Activated T-helper 2 cell treated with anti-CD3 and anti-CD28 coated beads, Interferon-gamma antibody, Interleukin-2, Interleukin-4, amounts not matched to agents 10 μg/mL and 5 μg/mL and 100 μg/mL, durations not matched to agents 14 hours and 24 hours and 36 hours (primary cell): ENCODE measurements around the gene MICU2. TPM values are rescaled to one million over a fixed set of nuclear protein-coding genes. Genes with fewer than 3 reads are reported as not detected.
"Not testable (repeated sequence)": the region's sequence is repeated elsewhere in the genome, so short reads cannot be mapped to it uniquely, and the experiment has no call there.

Source experiments
- DNase-seq: peaks from one replicate; pipeline ENCODE4 v3.0.0; 2021; ENCODE audit warnings: low spot score
- H3K27ac Mint-ChIP-seq: one replicate; pipeline ENCODE4 v1.8.0; 2021; ENCODE audit warnings: mixed read lengths
- H3K27me3 Mint-ChIP-seq: one replicate; pipeline ENCODE4 v1.8.0; 2021; ENCODE audit warnings: low read depth, mixed read lengths
- H3K36me3 Mint-ChIP-seq: one replicate; pipeline ENCODE4 v1.8.0; 2021; ENCODE audit warnings: low read depth, mixed read lengths
- H3K4me1 Mint-ChIP-seq: one replicate; pipeline ENCODE4 v1.8.0; 2021; ENCODE audit warnings: low read depth, mixed read lengths
- H3K4me3 Mint-ChIP-seq: one replicate; pipeline ENCODE4 v1.8.0; 2021; ENCODE audit warnings: low read depth, mild to moderate bottlenecking, moderate library complexity, mixed read lengths
- H3K9me3 Mint-ChIP-seq: one replicate; pipeline ENCODE4 v1.8.0; 2021; ENCODE audit warnings: mixed read lengths
- intact Hi-C: fragments of 100-400 bp; cut with micrococcal nuclease; formaldehyde crosslinking; loops from one replicate; pipeline ENCODE4 v1.15.1; 2023
- total RNA-seq: library from RNA; stranded (reverse); gene quantifications from 2 replicates; pipeline ENCODE4 v1.2.3, GENCODE V29; 2022

The MICU2 gene
- total RNA-seq, 1 donor from 2014 or later: 38.8 TPM

DNA sequence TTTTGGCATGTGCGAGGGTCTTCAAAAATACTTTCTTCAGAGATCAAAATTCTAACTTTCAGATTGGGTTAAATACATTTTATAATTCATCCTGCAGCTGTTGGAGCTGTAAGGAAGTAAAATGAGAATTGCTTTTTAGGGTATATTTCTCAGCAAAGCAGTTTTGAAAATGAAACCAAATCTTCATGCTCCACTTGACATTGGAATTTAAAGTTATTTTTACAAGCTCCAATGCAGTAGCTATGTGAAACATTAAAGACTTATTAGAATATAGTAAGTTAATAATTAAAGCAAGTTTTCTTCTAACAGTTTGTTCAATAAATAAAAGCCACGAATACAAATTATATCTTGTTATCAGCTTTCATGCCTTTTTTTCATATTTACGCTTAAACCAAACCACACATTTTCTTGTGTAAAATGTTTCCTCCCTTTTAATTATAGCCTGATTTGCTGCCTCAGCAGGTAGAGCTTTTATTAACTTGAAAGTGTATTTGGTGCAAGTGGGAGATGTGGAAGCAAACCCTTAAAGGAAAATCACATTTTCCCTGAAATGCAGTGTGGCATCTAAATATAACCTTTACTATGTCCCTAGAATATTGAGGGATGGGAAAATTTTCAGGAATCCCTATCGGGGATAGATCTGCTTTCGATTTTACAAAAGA lies 12.4 kb upstream of the MICU2 start:
- intact Hi-C loops: no loop called here
- H3K4me3 Mint-ChIP-seq: no peak overlapping the region
- no peak overlapping the region for H3K27ac Mint-ChIP-seq
- no peak for DNase-seq
- no peaks in the 10 kb centered on the region for H3K9me3 Mint-ChIP-seq
- H3K4me1 Mint-ChIP-seq: peaks cover 5% of the 10 kb centered on the region
- no peaks in the 10 kb centered on the region for H3K36me3 Mint-ChIP-seq
- peaks cover 31% of the 10 kb centered on the region for H3K27me3 Mint-ChIP-seq

DNA sequence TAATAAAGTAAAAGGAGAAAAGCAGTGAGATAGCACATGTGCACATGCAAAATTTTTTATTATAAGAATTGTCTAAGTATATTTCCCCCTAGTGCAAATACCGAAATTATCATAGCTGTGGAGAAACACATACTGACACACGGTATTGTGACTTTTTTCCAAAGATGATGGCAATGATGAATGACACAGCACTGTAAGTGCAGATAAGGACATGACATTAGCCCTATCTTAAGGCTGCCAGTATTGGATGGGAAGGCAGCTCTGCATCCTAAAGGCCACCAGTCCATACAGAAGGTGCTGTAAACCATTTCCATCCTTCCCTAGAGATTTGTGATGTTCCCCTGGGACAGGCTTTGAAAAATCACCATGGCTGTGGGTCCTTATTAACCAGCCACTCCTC lies 11.5 kb upstream of the MICU2 start:
- no peak overlapping the region for H3K4me3 Mint-ChIP-seq
- intact Hi-C loops: no loop called here
- no peak for DNase-seq
- H3K27ac Mint-ChIP-seq: no peak overlapping the region
- no peaks in the 10 kb centered on the region for H3K9me3 Mint-ChIP-seq
- H3K36me3 Mint-ChIP-seq: no peaks in the 10 kb centered on the region
- H3K4me1 Mint-ChIP-seq: no peaks in the 10 kb centered on the region
- H3K27me3 Mint-ChIP-seq: peaks cover 29% of the 10 kb centered on the region

DNA sequence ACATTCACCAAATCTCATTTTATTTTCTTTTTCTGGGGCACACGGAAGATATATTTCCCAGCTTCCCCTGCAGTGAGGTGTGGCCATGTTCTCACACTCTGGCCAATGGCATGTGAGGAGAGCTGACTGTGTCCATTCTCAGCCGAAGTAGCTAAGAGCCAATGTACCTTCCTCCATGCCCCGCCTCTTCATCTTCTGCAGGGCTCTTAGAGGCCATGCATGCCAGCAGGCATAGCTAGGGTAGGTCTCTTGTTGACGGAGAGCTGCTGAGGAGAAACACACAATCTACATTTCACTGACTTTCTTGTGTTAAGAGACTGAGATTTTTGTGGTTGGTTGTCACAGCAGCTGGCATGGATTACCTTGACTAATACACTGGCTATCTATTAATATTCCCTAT lies 9.8 kb upstream of the MICU2 start:
- intact Hi-C loops: no loop called here
- H3K27me3 Mint-ChIP-seq: peaks cover 19% of the 10 kb centered on the region

DNA sequence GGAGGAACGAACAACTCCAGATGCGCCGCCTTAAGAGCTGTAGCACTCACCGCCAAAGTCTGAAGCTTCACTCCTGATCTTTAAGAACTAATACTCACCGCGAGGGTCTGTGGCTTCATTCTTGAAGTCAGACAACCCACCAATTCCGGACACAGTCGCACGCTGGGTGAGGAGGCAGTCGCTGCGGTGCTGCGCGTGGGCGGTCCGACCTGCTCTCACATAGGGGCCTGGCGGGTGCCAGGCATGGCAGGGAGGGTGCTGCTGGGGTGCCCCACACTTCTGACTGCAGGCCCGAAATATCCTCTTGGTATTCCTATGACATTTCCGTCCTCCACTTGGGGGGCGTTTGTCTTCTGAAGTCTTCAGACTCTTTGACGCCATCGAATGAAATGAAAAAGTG lies 7.4 kb upstream of the MICU2 start:
- DNase-seq: no peak
- H3K27me3 Mint-ChIP-seq: peaks cover 17% of the 10 kb centered on the region

More for the DNA sequence above, 9.8 kb upstream of the MICU2 start:
- Mint-ChIP-seq H3K9me3 (no peaks in the 10 kb centered on the region), H3K36me3 (no peaks in the 10 kb centered on the region), H3K27ac (no peak overlapping the region), H3K4me3 (no peak overlapping the region), H3K4me1 (no peaks in the 10 kb centered on the region)
- DNase-seq: no peak

GRCh38 chr13:21610687-21611086 lies 6.7 kb upstream of the MICU2 start:
- DNase-seq: no peak
- no peaks in the 10 kb centered on the region for H3K4me1 Mint-ChIP-seq
- peaks cover 16% of the 10 kb centered on the region for H3K27me3 Mint-ChIP-seq
- H3K9me3 Mint-ChIP-seq: no peaks in the 10 kb centered on the region
- intact Hi-C loops: no loop called here
- no peaks in the 10 kb centered on the region for H3K36me3 Mint-ChIP-seq
- H3K4me3 Mint-ChIP-seq: no peak overlapping the region
- H3K27ac Mint-ChIP-seq: no peak overlapping the region

More for the DNA sequence above, 7.4 kb upstream of the MICU2 start:
- Mint-ChIP-seq H3K4me1 (no peaks in the 10 kb centered on the region), H3K9me3 (no peaks in the 10 kb centered on the region), H3K4me3 (no peak overlapping the region), H3K27ac (no peak overlapping the region), H3K36me3 (no peaks in the 10 kb centered on the region)
- intact Hi-C loops: no loop called here

DNA sequence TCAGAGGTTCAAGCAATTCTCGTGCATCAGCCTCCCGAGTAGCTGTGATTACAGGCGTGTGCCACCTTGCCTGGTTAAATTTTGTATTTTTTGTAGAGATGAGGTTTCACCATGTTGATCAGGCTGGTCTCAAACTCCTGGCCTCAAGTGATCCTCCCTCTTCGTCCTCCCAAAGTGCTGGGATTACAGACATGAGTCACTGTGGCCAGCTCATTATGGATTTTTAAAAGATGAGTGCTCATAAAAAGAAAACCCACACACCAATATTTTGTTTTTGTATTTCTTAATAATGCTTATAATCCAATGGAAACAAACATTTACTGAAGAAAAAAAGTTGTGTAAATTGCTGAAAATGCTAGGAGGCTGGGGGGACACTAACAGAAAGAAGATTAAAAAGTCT lies 5.0 kb upstream of the MICU2 start:
- no peaks in the 10 kb centered on the region for H3K36me3 Mint-ChIP-seq
- no peaks in the 10 kb centered on the region for H3K9me3 Mint-ChIP-seq
- peaks cover 6% of the 10 kb centered on the region for H3K4me1 Mint-ChIP-seq
- no peak overlapping the region for H3K4me3 Mint-ChIP-seq
- H3K27me3 Mint-ChIP-seq: peaks cover 11% of the 10 kb centered on the region
- H3K27ac Mint-ChIP-seq: no peak overlapping the region
- no peak for DNase-seq
- intact Hi-C loops: loop anchor here (10.0 kb wide), 1 partner anchor 1766 kb away; no protein-coding TSS in a partner anchor

DNA sequence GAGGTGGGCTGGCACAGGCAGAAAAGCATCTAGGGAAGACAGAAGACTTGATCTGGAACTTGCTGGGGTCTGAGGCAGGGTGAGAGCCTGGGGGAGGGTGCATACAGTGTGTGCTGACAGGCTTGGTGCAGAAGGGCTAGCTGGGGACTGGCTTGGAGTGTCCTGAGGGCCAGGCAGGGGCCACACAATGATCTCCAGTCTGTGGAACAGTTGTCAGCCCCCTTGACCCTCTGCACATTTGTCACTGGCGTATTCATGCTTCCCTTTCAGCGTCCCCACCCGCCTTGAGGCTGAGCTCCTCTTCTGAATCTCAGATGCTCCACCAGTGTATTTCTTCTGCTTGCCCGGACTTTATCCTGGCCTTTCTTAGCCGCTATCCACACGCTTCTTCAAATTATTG lies 2.8 kb upstream of the MICU2 start:
- no peak overlapping the region for H3K27ac Mint-ChIP-seq
- no peak overlapping the region for H3K4me3 Mint-ChIP-seq
- peaks cover 11% of the 10 kb centered on the region for H3K27me3 Mint-ChIP-seq
- no peaks in the 10 kb centered on the region for H3K9me3 Mint-ChIP-seq
- no peak for DNase-seq
- intact Hi-C loops: loop anchor here (10.0 kb wide), 1 partner anchor 1768 kb away; no protein-coding TSS in a partner anchor
- peaks cover 6% of the 10 kb centered on the region for H3K4me1 Mint-ChIP-seq
- H3K36me3 Mint-ChIP-seq: peaks cover 1% of the 10 kb centered on the region

DNA sequence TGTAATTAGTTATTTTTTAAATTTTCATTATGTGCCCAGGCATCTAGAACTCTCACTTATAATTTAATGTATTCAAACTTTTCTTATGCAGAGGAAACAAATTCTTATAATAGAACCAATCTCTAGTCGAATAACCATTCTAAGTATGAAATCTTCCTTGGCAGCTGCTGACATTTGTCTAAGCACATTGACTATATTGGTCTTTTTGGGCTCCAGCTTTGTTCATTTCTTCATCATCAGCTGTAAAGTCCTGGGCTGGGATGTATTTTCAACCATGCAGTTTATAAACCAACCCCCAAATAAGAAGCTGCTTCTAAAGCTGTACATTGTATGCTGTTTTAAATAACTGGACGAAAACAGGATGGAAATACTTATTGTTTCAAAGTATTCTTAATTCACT lies 2.3 kb upstream of the MICU2 start:
- intact Hi-C loops: loop anchor here (10.0 kb wide), 1 partner anchor 1769 kb away; no protein-coding TSS in a partner anchor
- peaks cover 11% of the 10 kb centered on the region for H3K27me3 Mint-ChIP-seq
- H3K4me1 Mint-ChIP-seq: peaks cover 10% of the 10 kb centered on the region
- no peak for DNase-seq
- H3K9me3 Mint-ChIP-seq: no peaks in the 10 kb centered on the region
- H3K27ac Mint-ChIP-seq: no peak overlapping the region
- H3K4me3 Mint-ChIP-seq: no peak overlapping the region
- peaks cover 7% of the 10 kb centered on the region for H3K36me3 Mint-ChIP-seq

- no peak for DNase-seq
- Mint-ChIP-seq H3K4me1 (peaks cover 29% of the 10 kb centered on the region), H3K27me3 (no peaks in the 10 kb centered on the region), H3K9me3 (peaks cover 12% of the 10 kb centered on the region), H3K4me3 (no peak overlapping the region), H3K36me3 (peaks cover 21% of the 10 kb centered on the region), H3K27ac (no peak overlapping the region)
- intact Hi-C loops: no loop called here
Measured at GRCh38 chr13:21596722-21597121, 7.2 kb downstream of the MICU2 start.

DNA sequence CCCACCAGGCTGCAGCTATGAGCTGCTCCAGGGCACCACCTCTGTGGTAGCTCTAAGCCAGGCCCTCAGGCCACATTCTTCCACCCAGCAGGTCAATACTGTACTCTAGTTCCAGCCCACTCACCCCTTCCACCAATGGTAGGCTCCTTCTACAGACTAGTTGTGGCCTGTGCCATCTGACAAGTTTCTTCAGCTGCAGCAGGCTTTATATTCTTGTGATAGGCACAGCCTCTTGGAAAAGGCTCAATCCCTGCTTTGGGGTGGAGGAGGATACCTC lies 8.5 kb downstream of the MICU2 start:
- intact Hi-C loops: no loop called here
- no peaks in the 10 kb centered on the region for H3K27me3 Mint-ChIP-seq
- peaks cover 27% of the 10 kb centered on the region for H3K4me1 Mint-ChIP-seq
- H3K36me3 Mint-ChIP-seq: peaks cover 14% of the 10 kb centered on the region
- H3K27ac Mint-ChIP-seq: no peak overlapping the region
- DNase-seq: no peak
- H3K4me3 Mint-ChIP-seq: no peak overlapping the region
- H3K9me3 Mint-ChIP-seq: peaks cover 15% of the 10 kb centered on the region

DNA sequence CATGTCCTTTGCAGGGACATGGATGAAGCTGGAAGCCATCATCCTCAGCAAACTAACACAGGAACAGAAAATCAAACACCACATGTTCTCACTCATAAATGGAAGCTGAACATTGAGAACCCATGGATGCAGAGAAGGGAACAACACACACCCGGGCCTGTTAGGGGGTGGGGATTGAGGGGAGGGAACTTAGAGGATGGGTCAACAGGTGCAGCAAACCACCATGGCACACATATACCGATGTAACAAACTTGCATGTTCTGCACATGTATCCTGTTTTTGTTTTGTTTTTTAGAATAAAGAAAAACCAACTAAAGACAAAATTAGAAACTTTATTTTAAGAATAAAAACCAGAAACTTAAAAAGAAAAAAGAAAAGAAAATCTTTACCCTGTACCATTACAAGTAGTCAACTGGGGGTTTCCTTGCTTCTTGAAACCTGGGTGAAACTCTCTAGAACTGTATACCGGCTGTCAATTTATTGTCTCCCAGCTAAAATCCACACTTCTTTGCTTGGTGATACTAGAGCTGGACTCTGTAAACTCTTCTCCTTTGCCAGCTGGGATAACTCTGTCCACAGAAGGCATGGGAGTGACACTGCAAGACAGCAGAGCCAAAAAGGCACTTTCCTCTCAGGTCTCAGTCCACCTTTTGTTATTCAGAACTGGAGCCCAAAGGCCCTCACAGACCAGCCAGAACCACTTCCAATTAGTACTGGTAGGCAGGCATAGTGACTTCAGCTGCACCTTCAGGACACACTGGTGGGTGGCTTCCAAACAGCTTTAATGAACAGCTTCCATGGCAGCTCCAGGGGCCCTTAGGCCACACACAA lies 9.0 kb downstream of the MICU2 start:
- Mint-ChIP-seq H3K9me3 (peaks cover 15% of the 10 kb centered on the region), H3K4me1 (peaks cover 24% of the 10 kb centered on the region), H3K36me3 (peaks cover 14% of the 10 kb centered on the region), H3K27me3 (no peaks in the 10 kb centered on the region), H3K27ac (no peak overlapping the region), H3K4me3 (no peak overlapping the region)
- intact Hi-C loops: no loop called here
- no peak for DNase-seq

- H3K27ac Mint-ChIP-seq, DNase-seq, H3K27me3 Mint-ChIP-seq, intact Hi-C loops, H3K4me3 Mint-ChIP-seq: not testable (repeated sequence)
- Mint-ChIP-seq H3K9me3 (peaks cover 15% of the 10 kb centered on the region), H3K4me1 (peaks cover 24% of the 10 kb centered on the region), H3K36me3 (peaks cover 14% of the 10 kb centered on the region)
Measured at GRCh38 chr13:21590665-21591456, 13.1 kb downstream of the MICU2 start.

DNA sequence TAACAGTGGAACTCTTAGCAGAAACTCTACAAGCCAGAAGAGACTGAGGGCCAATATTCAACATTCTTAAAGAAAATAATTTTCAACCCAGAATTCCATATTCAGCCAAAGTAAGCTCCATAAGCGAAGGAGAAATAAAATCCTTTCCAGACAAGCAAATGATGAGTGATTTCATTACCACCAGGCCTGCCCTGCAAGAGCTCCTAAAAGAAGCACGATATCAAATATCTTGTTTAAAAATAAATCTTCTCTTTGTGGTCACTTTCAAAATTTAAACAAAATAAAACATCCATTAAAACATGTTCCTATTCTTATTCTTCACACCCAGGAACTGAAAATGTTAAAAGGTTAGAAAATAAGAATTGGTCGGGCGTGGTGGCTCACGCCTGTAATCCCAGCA lies 13.7 kb downstream of the MICU2 start:
- Mint-ChIP-seq H3K36me3 (peaks cover 12% of the 10 kb centered on the region), H3K9me3 (peaks cover 15% of the 10 kb centered on the region), H3K4me1 (peaks cover 24% of the 10 kb centered on the region), H3K4me3 (no peak overlapping the region), H3K27me3 (no peaks in the 10 kb centered on the region), H3K27ac (no peak overlapping the region)
- intact Hi-C loops: no loop called here
- no peak for DNase-seq
